Measurements from ENCODE around the gene ZNF844. TPM values are rescaled to one million over a fixed set of nuclear protein-coding genes. Genes with fewer than 3 reads are reported as not detected.
A peak's percentile ranks its signal among the peaks of the same experiment; 100 is the strongest.

The ZNF844 gene
- total and polyA plus RNA-seq, 4 donors, result 3.0 to 25.5 (median 7.2) TPM

DNA sequence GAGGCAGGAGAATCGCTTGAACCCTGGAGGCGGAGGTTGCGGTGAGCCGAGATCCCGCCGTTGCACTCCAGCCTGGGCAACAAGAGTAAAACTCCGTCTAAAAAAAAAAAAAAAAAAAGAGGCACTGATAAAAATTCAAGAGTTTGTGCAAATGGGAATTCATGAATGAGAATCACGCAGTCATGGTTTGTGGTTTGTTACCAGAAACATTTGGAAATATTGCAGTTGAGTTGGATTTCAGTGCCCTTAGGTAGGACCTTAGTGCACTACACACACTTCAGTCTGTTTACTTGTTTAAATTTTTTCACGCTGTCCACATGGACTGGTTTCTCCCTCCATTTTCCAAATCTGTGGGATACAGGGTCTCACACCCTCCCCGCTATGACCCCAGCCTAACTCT, 28.4 kb downstream of the ZNF844 start:
- peak overlapping the region; percentile 63 to 91 for H3K9ac ChIP-seq (ENCODE audit: insufficient read depth in 1 of 2, low read length in 2 of 2)
- TF ChIP-seq, protein P1, sequence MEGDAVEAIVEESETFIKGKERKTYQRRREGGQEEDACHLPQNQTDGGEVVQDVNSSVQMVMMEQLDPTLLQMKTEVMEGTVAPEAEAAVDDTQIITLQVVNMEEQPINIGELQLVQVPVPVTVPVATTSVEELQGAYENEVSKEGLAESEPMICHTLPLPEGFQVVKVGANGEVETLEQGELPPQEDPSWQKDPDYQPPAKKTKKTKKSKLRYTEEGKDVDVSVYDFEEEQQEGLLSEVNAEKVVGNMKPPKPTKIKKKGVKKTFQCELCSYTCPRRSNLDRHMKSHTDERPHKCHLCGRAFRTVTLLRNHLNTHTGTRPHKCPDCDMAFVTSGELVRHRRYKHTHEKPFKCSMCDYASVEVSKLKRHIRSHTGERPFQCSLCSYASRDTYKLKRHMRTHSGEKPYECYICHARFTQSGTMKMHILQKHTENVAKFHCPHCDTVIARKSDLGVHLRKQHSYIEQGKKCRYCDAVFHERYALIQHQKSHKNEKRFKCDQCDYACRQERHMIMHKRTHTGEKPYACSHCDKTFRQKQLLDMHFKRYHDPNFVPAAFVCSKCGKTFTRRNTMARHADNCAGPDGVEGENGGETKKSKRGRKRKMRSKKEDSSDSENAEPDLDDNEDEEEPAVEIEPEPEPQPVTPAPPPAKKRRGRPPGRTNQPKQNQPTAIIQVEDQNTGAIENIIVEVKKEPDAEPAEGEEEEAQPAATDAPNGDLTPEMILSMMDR (IDR thresholded peaks at IDR 0.05; ENCODE audit: control extremely low read depth, extremely low read depth), result no peak
- ATAC-seq (ENCODE audit: insufficient read depth, low FRiP score) (no peak), DNase-seq (peak in 2 of 3 donors; percentile 35 to 45)
- H3K36me3 ChIP-seq (ENCODE audit: control insufficient read depth in 4 of 4, insufficient read depth in 4 of 4, low read length in 4 of 4), result peaks cover 0 to 11% (median 4%) of the 10 kb centered on the region in 4 donors
- H3K4me1 ChIP-seq (ENCODE audit: control insufficient read depth in 5 of 5, insufficient read depth in 5 of 5, low read length in 5 of 5), result peaks cover 0 to 10% (median 1%) of the 10 kb centered on the region in 5 donors
- peaks cover 0 to 2% (median 0%) of the 10 kb centered on the region in 4 donors for H3K9me3 ChIP-seq (ENCODE audit: control insufficient read depth in 4 of 4, insufficient read depth in 3 of 4, low read length in 3 of 4)
- no peak overlapping the region for H3K4me3 ChIP-seq
- H3K27me3 ChIP-seq (ENCODE audit: control insufficient read depth in 3 of 3, insufficient read depth in 3 of 3, low read length in 2 of 3), result no peaks in the 10 kb centered on the region
- WGBS, 2 donors, result 10 to 18% methylated on average over 10 of the region's 10 CpGs
- no peak overlapping the region for H3K27ac ChIP-seq (ENCODE audit: low read depth in 1 of 2, low read length in 1 of 2)

- no peaks in the 10 kb centered on the region for H3K27me3 ChIP-seq (ENCODE audit: control insufficient read depth in 3 of 3, insufficient read depth in 3 of 3, low read length in 2 of 3)
- no peak overlapping the region for H3K27ac ChIP-seq (ENCODE audit: low read depth in 1 of 2, low read length in 1 of 2)
- ATAC-seq (ENCODE audit: insufficient read depth, low FRiP score), result no peak
- peaks cover 0 to 17% (median 5%) of the 10 kb centered on the region in 4 donors for H3K36me3 ChIP-seq (ENCODE audit: control insufficient read depth in 4 of 4, insufficient read depth in 4 of 4, low read length in 4 of 4)
- DNase-seq, result no peak
- H3K9me3 ChIP-seq (ENCODE audit: control insufficient read depth in 4 of 4, insufficient read depth in 3 of 4, low read length in 3 of 4), result peaks cover 0 to 5% (median 0%) of the 10 kb centered on the region in 4 donors
- TF ChIP-seq, protein P1 (IDR thresholded peaks at IDR 0.05; ENCODE audit: control extremely low read depth, extremely low read depth), result no peak
- H3K9ac ChIP-seq (ENCODE audit: insufficient read depth in 1 of 2, low read length in 2 of 2), result no peak overlapping the region
- no peak overlapping the region for H3K4me3 ChIP-seq
- 90 to 98% methylated on average over 3 of the region's 3 CpGs for WGBS, 2 donors
- H3K4me1 ChIP-seq (ENCODE audit: control insufficient read depth in 5 of 5, insufficient read depth in 5 of 5, low read length in 5 of 5), result peaks cover 0 to 10% (median 1%) of the 10 kb centered on the region in 5 donors
These were observed 29.2 kb downstream of the ZNF844 start for GRCh38 chr19:12093777-12094176.

GRCh38 chr19:12095111-12095790, 30.7 kb downstream of the ZNF844 start:
- H3K9me3 ChIP-seq (ENCODE audit: control insufficient read depth in 4 of 4, insufficient read depth in 3 of 4, low read length in 3 of 4), result peaks cover 0 to 7% (median 2%) of the 10 kb centered on the region in 4 donors
- no peaks in the 10 kb centered on the region for H3K27me3 ChIP-seq (ENCODE audit: control insufficient read depth in 3 of 3, insufficient read depth in 3 of 3, low read length in 2 of 3)
- peak in 1 of 3 donors; percentile 19 for DNase-seq
- TF ChIP-seq, protein P1 (IDR thresholded peaks at IDR 0.05; ENCODE audit: control extremely low read depth, extremely low read depth), result no peak
- WGBS, 2 donors, result 94 to 96% methylated on average over 4 of the region's 4 CpGs
- H3K4me3 ChIP-seq, result no peak overlapping the region
- H3K27ac ChIP-seq (ENCODE audit: low read depth in 1 of 2, low read length in 1 of 2), result no peak overlapping the region
- no peak overlapping the region for H3K9ac ChIP-seq (ENCODE audit: insufficient read depth in 1 of 2, low read length in 2 of 2)
- peaks cover 0 to 28% (median 8%) of the 10 kb centered on the region in 4 donors for H3K36me3 ChIP-seq (ENCODE audit: control insufficient read depth in 4 of 4, insufficient read depth in 4 of 4, low read length in 4 of 4)
- no peak for ATAC-seq (ENCODE audit: insufficient read depth, low FRiP score)
- peaks cover 0 to 10% (median 1%) of the 10 kb centered on the region in 5 donors for H3K4me1 ChIP-seq (ENCODE audit: control insufficient read depth in 5 of 5, insufficient read depth in 5 of 5, low read length in 5 of 5)
